ENCODE data around the gene DIAPH1.

Gene DIAPH1

GRCh38 chr5:141487131-141487530 lies 131.7 kb downstream of the DIAPH1 start:
- no peak for DNase-seq
- Mint-ChIP-seq H3K9me3 (peaks cover 60% of the 10 kb centered on the region), H3K4me1 (peaks cover 62% of the 10 kb centered on the region), H3K36me3 (ENCODE audit: low read depth) (peaks cover 76% of the 10 kb centered on the region), H3K27ac (no peak overlapping the region), H3K4me3 (peak overlapping the region; percentile 17), H3K27me3 (ENCODE audit: low read depth, poor library complexity) (peaks cover 6% of the 10 kb centered on the region)
- TF ChIP-seq CTCF (IDR thresholded peaks at IDR 0.05), result no peak

GRCh38 chr5:141486091-141486490 lies 132.7 kb downstream of the DIAPH1 start:
- Mint-ChIP-seq H3K4me3 (peak overlapping the region; percentile 89), H3K9me3 (peaks cover 58% of the 10 kb centered on the region), H3K27me3 (ENCODE audit: low read depth, poor library complexity) (peaks cover 6% of the 10 kb centered on the region), H3K27ac (no peak overlapping the region), H3K36me3 (ENCODE audit: low read depth) (peaks cover 74% of the 10 kb centered on the region), H3K4me1 (peaks cover 64% of the 10 kb centered on the region)
- no peak for DNase-seq
- no peak for TF ChIP-seq CTCF (IDR thresholded peaks at IDR 0.05)

GRCh38 chr5:141485321-141486055 lies 133.3 kb downstream of the DIAPH1 start:
- peaks cover 9% of the 10 kb centered on the region for H3K27me3 Mint-ChIP-seq (ENCODE audit: low read depth, poor library complexity)
- peak overlapping the region; percentile 89 for H3K4me3 Mint-ChIP-seq

GRCh38 chr5:141484641-141485311 lies 134.0 kb downstream of the DIAPH1 start, which contains the start of gene PCDHGC4:
Gene PCDHGC4, plus strand, starts transcription at chr5:141485030. Its CDS starts 144 bp downstream, at chr5:141485174.
- Mint-ChIP-seq H3K4me1 (peaks cover 77% of the 10 kb centered on the region), H3K9me3 (peaks cover 54% of the 10 kb centered on the region), H3K27ac (peak within 1 kb of the TSS; percentile 85), H3K27me3 (ENCODE audit: low read depth, poor library complexity) (peaks cover 9% of the 10 kb centered on the region), H3K4me3 (peak within 1 kb of the TSS; percentile 89), H3K36me3 (ENCODE audit: low read depth) (peaks cover 74% of the 10 kb centered on the region)
- TF ChIP-seq CTCF (IDR thresholded peaks at IDR 0.05), result no peak
- peak; percentile 75 for DNase-seq

More at GRCh38 chr5:141485321-141486055, 133.3 kb downstream of the DIAPH1 start:
- Mint-ChIP-seq H3K27ac (peak overlapping the region; percentile 85), H3K36me3 (ENCODE audit: low read depth) (peaks cover 74% of the 10 kb centered on the region), H3K9me3 (peaks cover 55% of the 10 kb centered on the region), H3K4me1 (peaks cover 70% of the 10 kb centered on the region)
- TF ChIP-seq CTCF (IDR thresholded peaks at IDR 0.05), result no peak
- DNase-seq, result no peak

GRCh38 chr5:141484310-141484640 lies 134.5 kb downstream of the DIAPH1 start:
- peaks cover 74% of the 10 kb centered on the region for H3K36me3 Mint-ChIP-seq (ENCODE audit: low read depth)
- no peak for TF ChIP-seq CTCF (IDR thresholded peaks at IDR 0.05)
- no peak for DNase-seq
- H3K27ac Mint-ChIP-seq, result peak overlapping the region; percentile 36
- H3K4me1 Mint-ChIP-seq, result peaks cover 82% of the 10 kb centered on the region
- H3K27me3 Mint-ChIP-seq (ENCODE audit: low read depth, poor library complexity), result peaks cover 9% of the 10 kb centered on the region
- H3K4me3 Mint-ChIP-seq, result peak overlapping the region; percentile 89
- H3K9me3 Mint-ChIP-seq, result peaks cover 54% of the 10 kb centered on the region

Data from nephron progenitor cell (in vitro differentiated cells).